ENCODE measurements around the gene ENPP1.
A peak's percentile ranks its signal among the peaks of the same experiment; 100 is the strongest.

The ENPP1 gene

DNA sequence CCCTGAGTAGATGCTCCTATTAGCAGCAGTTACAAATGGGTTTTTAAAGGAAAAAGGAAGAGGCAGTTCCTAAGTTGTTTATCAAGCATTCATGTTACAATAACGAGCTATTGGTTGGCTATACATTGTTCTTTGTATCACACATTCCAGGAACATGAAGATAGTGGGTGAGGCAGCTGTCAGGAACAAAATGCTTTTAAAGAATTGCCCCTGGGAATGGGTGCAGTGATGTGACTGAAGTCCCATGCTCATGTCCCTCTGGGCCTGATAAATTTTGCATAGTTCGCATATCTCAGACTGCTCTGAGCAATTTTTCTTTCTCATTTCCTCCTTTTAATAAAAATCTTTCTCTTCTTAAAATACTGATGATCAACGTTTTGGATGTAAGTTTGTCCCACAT, 3.7 kb downstream of the ENPP1 start:
- no peak for DNase-seq (ENCODE audit: low read depth)
- Histone ChIP-seq H3K27me3 (replicated peaks; ENCODE audit: control insufficient read depth, insufficient read depth, low read length) (no peaks in the 10 kb centered on the region), H3K9ac (ENCODE audit: low read length) (no peak overlapping the region), H3K4me3 (ENCODE audit: low read length) (no peak overlapping the region), H3K4me1 (ENCODE audit: control insufficient read depth, insufficient read depth, low read length) (peaks cover 12% of the 10 kb centered on the region), H3K9me3 (ENCODE audit: control insufficient read depth, low read length) (no peaks in the 10 kb centered on the region), H3K36me3 (ENCODE audit: control insufficient read depth, insufficient read depth, low read length, severe bottlenecking) (no peaks in the 10 kb centered on the region)

DNA sequence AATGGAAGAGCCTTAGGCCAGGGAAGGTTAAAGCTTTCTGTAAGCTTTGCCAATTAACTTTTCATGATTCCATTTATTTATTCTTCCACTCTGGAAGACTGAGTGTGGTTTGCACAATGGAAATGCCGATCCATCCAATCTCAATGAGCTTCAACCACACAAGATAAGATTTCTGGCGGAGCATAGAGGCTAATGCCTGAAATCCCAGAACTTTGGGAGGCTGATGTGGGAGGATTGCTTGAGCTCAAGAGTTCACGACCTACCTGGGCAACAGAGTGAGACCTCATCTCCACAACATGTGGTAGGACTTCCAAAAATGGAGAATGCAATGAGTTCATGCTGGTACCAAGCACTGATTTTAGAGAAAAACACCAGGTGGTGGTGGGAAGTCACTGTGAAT, 6.2 kb downstream of the ENPP1 start:
- Histone ChIP-seq H3K36me3 (ENCODE audit: control insufficient read depth, insufficient read depth, low read length, severe bottlenecking) (no peaks in the 10 kb centered on the region), H3K4me3 (ENCODE audit: low read length) (no peak overlapping the region), H3K9me3 (ENCODE audit: control insufficient read depth, low read length) (no peaks in the 10 kb centered on the region), H3K27me3 (replicated peaks; ENCODE audit: control insufficient read depth, insufficient read depth, low read length) (no peaks in the 10 kb centered on the region), H3K4me1 (ENCODE audit: control insufficient read depth, insufficient read depth, low read length) (no peaks in the 10 kb centered on the region), H3K9ac (ENCODE audit: low read length) (no peak overlapping the region)
- no peak for DNase-seq (ENCODE audit: low read depth)

- DNase-seq (ENCODE audit: low read depth): no peak
- Histone ChIP-seq H3K9ac (ENCODE audit: low read length) (no peak overlapping the region), H3K27me3 (replicated peaks; ENCODE audit: control insufficient read depth, insufficient read depth, low read length) (no peaks in the 10 kb centered on the region), H3K4me3 (ENCODE audit: low read length) (no peak overlapping the region), H3K9me3 (ENCODE audit: control insufficient read depth, low read length) (no peaks in the 10 kb centered on the region), H3K36me3 (ENCODE audit: control insufficient read depth, insufficient read depth, low read length, severe bottlenecking) (no peaks in the 10 kb centered on the region), H3K4me1 (ENCODE audit: control insufficient read depth, insufficient read depth, low read length) (no peaks in the 10 kb centered on the region)
Measured at GRCh38 chr6:131816869-131817268, 9.0 kb downstream of the ENPP1 start.

DNA sequence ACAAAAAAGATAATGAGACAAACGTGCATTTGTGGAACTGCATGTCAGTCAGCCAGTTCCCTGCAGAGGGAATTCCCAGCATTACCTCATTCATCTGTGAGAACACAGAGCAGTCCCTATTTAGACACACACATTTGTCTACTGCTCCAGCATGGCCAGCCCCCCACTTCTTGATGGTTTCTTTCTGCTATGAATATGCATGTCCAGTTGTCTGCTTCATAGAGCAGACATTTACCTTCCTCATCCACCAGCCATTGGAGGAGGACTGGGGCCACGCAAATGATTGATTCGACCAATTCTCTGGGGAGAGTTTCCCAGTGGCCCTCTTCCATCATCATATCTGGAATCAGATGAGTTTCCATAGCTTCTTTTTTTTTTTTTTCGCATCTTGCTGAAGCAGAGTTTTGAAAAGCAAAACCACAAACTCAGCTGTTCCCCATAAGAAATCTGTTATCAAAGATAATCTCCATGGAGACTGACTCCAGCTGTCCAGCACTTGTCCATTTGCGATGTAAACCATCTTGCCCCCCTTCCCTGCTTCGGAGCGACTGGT, 11.8 kb downstream of the ENPP1 start:
- Histone ChIP-seq H3K4me3 (ENCODE audit: low read length) (no peak overlapping the region), H3K36me3 (ENCODE audit: control insufficient read depth, insufficient read depth, low read length, severe bottlenecking) (no peaks in the 10 kb centered on the region), H3K4me1 (ENCODE audit: control insufficient read depth, insufficient read depth, low read length) (no peaks in the 10 kb centered on the region), H3K27me3 (replicated peaks; ENCODE audit: control insufficient read depth, insufficient read depth, low read length) (no peaks in the 10 kb centered on the region), H3K9me3 (ENCODE audit: control insufficient read depth, low read length) (no peaks in the 10 kb centered on the region), H3K9ac (ENCODE audit: low read length) (no peak overlapping the region)
- peak; percentile 81 for DNase-seq (ENCODE audit: low read depth)

DNA sequence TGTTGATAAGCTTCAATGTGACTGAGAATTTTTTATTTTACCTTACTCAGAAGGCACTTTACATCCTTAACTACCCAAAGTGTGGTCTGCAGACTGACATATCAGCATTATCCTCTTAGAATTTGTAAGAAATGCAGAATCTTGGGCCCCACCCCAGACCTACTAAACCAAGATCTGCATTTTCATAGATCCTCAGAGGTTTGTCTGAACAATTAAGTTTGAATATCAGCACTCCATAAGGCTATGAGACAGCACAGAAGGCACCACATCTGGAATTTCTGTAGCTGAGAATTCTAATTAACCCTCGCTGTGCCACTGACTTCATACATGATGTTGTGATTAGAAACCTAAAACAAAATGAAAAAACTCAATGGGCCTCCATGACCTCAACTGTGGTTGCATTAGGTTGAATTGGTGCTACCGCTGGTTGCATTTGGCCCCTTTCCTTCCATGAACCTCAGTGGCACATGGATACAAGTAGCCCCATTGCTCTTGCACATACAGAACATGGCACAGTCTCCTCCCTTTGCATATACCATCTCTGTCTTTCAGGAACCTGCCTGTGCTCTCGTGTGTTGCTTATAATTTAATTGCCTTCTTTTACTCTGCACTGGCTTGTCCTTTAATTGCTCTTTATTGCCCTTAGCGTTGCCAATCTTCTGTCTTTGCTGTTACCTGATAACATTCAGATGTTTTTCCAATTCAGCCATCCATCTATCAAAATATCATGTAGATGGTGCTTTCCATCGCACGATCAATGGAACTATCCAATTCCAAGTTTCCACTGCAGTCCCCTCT, 13.4 kb downstream of the ENPP1 start:
- Histone ChIP-seq H3K9me3 (ENCODE audit: control insufficient read depth, low read length) (no peaks in the 10 kb centered on the region), H3K36me3 (ENCODE audit: control insufficient read depth, insufficient read depth, low read length, severe bottlenecking) (no peaks in the 10 kb centered on the region), H3K4me1 (ENCODE audit: control insufficient read depth, insufficient read depth, low read length) (peaks cover 6% of the 10 kb centered on the region), H3K9ac (ENCODE audit: low read length) (no peak overlapping the region), H3K4me3 (ENCODE audit: low read length) (no peak overlapping the region), H3K27me3 (replicated peaks; ENCODE audit: control insufficient read depth, insufficient read depth, low read length) (no peaks in the 10 kb centered on the region)
- DNase-seq (ENCODE audit: low read depth): no peak

DNA sequence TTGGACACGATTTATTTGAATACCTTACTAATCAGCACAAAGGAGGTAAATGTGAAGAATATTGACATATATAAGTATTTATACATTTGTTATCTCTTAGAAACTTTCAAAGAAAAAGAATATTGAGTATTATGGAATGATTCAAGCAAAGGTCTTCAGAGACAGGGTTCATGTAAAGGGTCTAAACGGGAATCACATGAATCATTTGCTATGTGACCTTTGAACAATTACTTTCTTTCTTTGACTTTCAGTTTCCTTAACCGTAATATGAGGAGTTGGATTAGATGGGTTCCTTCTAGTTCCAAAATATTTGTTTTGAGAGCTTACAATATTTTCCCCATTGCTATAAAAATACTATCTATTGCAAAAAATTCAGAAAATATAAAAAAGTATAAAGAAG, 14.3 kb downstream of the ENPP1 start:
- Histone ChIP-seq H3K9me3 (ENCODE audit: control insufficient read depth, low read length) (no peaks in the 10 kb centered on the region), H3K4me1 (ENCODE audit: control insufficient read depth, insufficient read depth, low read length) (peaks cover 10% of the 10 kb centered on the region)

DNA sequence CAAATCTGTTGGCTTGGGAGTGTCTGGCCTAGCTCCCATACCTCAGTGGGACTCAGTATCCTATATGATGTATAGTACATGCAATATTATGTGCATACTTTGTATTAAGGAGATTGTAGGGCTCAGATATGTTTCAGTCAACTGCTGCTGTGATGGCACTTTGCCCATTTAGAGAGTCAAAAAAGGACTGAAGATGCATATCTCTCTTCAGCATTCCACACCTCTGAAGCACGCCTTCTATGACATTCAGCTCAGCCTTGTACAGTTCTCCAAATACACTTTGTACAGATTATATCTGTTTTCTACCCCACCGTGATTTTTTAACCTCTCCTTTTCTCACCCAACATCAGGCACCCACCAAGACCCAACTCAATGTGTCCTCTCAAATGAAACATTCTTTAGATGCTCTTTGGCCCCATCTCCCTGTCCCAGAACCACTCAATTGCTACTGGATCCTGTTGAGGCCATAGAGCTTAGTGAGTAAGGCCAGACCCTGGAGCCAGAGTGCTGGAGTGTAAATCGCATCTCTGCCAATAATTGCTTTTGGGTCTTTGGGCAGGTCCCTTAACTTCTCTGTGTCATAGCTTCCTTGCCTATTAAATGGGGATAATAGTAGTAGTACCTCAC, 15.6 kb downstream of the ENPP1 start:
- no peak overlapping the region for H3K9ac ChIP-seq (ENCODE audit: low read length)
- no peaks in the 10 kb centered on the region for H3K9me3 ChIP-seq (ENCODE audit: control insufficient read depth, low read length)
- no peaks in the 10 kb centered on the region for H3K27me3 ChIP-seq (replicated peaks; ENCODE audit: control insufficient read depth, insufficient read depth, low read length)
- no peak overlapping the region for H3K4me3 ChIP-seq (ENCODE audit: low read length)
- H3K4me1 ChIP-seq (ENCODE audit: control insufficient read depth, insufficient read depth, low read length): peaks cover 18% of the 10 kb centered on the region
- DNase-seq (ENCODE audit: low read depth): peak; percentile 66
- H3K36me3 ChIP-seq (ENCODE audit: control insufficient read depth, insufficient read depth, low read length, severe bottlenecking): no peaks in the 10 kb centered on the region

More for the DNA sequence above, 14.3 kb downstream of the ENPP1 start:
- DNase-seq (ENCODE audit: low read depth): no peak
- no peak overlapping the region for H3K4me3 ChIP-seq (ENCODE audit: low read length)
- no peaks in the 10 kb centered on the region for H3K27me3 ChIP-seq (replicated peaks; ENCODE audit: control insufficient read depth, insufficient read depth, low read length)
- H3K9ac ChIP-seq (ENCODE audit: low read length): no peak overlapping the region
- no peaks in the 10 kb centered on the region for H3K36me3 ChIP-seq (ENCODE audit: control insufficient read depth, insufficient read depth, low read length, severe bottlenecking)

DNA sequence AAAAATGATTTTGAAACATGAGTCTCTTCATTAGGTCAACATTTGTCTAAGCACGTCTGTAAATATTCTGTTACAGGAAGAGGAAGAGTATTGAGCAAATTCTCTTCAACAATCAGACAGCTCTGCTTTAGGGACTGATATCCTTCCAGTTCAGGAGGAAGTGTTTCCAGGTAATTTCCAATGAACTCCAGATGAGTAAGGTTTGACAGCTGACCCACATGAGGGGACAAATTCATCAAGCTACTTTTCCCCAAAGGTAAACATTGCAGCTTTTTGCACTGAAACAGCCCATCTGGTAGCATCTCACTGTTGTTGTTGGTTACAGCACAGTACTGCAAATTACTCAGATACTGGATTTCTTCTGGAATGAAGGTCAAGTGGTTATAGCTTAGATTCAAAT, 18.1 kb downstream of the ENPP1 start:
- Histone ChIP-seq H3K36me3 (ENCODE audit: control insufficient read depth, insufficient read depth, low read length, severe bottlenecking) (no peaks in the 10 kb centered on the region), H3K27me3 (replicated peaks; ENCODE audit: control insufficient read depth, insufficient read depth, low read length) (no peaks in the 10 kb centered on the region), H3K9me3 (ENCODE audit: control insufficient read depth, low read length) (no peaks in the 10 kb centered on the region), H3K9ac (ENCODE audit: low read length) (no peak overlapping the region), H3K4me1 (ENCODE audit: control insufficient read depth, insufficient read depth, low read length) (peaks cover 33% of the 10 kb centered on the region), H3K4me3 (ENCODE audit: low read length) (no peak overlapping the region)
- peak; percentile 52 for DNase-seq (ENCODE audit: low read depth)

DNA sequence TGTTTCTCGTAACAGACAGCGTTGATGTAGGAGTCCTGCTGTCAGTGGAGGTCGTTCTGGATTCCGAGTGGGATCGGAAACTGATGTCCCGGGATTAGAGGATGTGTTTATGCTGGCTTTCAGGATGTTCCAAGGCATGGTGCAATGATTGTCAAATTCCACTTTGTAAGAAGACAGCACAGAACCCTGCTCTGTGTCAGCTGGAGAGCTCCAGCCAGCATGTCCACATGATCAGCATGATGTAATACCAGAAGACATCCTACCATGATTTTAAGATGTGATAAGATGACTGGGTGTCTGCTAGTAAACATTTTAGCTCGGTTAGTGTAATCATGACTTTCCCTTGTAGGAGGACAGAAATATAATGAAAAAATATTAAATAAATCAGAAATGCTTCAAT, 20.3 kb downstream of the ENPP1 start:
- H3K4me3 ChIP-seq (ENCODE audit: low read length): no peak overlapping the region
- H3K4me1 ChIP-seq (ENCODE audit: control insufficient read depth, insufficient read depth, low read length): peaks cover 42% of the 10 kb centered on the region
- H3K9ac ChIP-seq (ENCODE audit: low read length): no peak overlapping the region
- H3K9me3 ChIP-seq (ENCODE audit: control insufficient read depth, low read length): no peaks in the 10 kb centered on the region
- H3K27me3 ChIP-seq (replicated peaks; ENCODE audit: control insufficient read depth, insufficient read depth, low read length): no peaks in the 10 kb centered on the region
- DNase-seq (ENCODE audit: low read depth): peak; percentile 65
- no peaks in the 10 kb centered on the region for H3K36me3 ChIP-seq (ENCODE audit: control insufficient read depth, insufficient read depth, low read length, severe bottlenecking)

- DNase-seq (ENCODE audit: low read depth): peak; percentile 66
- Histone ChIP-seq H3K4me3 (ENCODE audit: low read length) (no peak overlapping the region), H3K9ac (ENCODE audit: low read length) (peak overlapping the region; percentile 27), H3K9me3 (ENCODE audit: control insufficient read depth, low read length) (no peaks in the 10 kb centered on the region), H3K36me3 (ENCODE audit: control insufficient read depth, insufficient read depth, low read length, severe bottlenecking) (no peaks in the 10 kb centered on the region), H3K4me1 (ENCODE audit: control insufficient read depth, insufficient read depth, low read length) (peaks cover 42% of the 10 kb centered on the region), H3K27me3 (replicated peaks; ENCODE audit: control insufficient read depth, insufficient read depth, low read length) (no peaks in the 10 kb centered on the region)
Measured at GRCh38 chr6:131828951-131829350, 21.1 kb downstream of the ENPP1 start.

- H3K9me3 ChIP-seq (ENCODE audit: control insufficient read depth, low read length): no peaks in the 10 kb centered on the region
- no peak overlapping the region for H3K9ac ChIP-seq (ENCODE audit: low read length)
- H3K4me3 ChIP-seq (ENCODE audit: low read length): no peak overlapping the region
- no peak for DNase-seq (ENCODE audit: low read depth)
- H3K27me3 ChIP-seq (replicated peaks; ENCODE audit: control insufficient read depth, insufficient read depth, low read length): no peaks in the 10 kb centered on the region
- H3K4me1 ChIP-seq (ENCODE audit: control insufficient read depth, insufficient read depth, low read length): peaks cover 35% of the 10 kb centered on the region
- no peaks in the 10 kb centered on the region for H3K36me3 ChIP-seq (ENCODE audit: control insufficient read depth, insufficient read depth, low read length, severe bottlenecking)
Measured at GRCh38 chr6:131831392-131831791, 23.6 kb downstream of the ENPP1 start.

Measured in adipocyte (in vitro differentiated cells).